Mesenchymal stem cell (in vitro differentiated cells and primary cell): ENCODE data around the gene FTCD.

Source experiments
- DNase-seq: peaks from one replicate; pipeline ENCODE4 v3.0.0-alpha.2; 2013
- H2AFZ ChIP-seq: one replicate; pipeline ENCODE4 v1.6.1; 2013; ENCODE audit warnings: low read depth, mild to moderate bottlenecking, control low read depth, inconsistent platforms, low read length, moderate library complexity
- H2AK5ac ChIP-seq: 2 replicates; pipeline ENCODE4 v1.6.1; 2013; ENCODE audit warnings: low read length, moderate library complexity, mild to moderate bottlenecking, inconsistent platforms; ENCODE audit not compliant: severe bottlenecking
- H2BK120ac ChIP-seq: one replicate; pipeline ENCODE4 v1.6.1; 2013; ENCODE audit warnings: low read depth, mild to moderate bottlenecking, inconsistent platforms, low read length, moderate library complexity
- H2BK12ac ChIP-seq, 2 experiments: one replicate each; pipeline ENCODE4 v1.6.1; 2013; ENCODE audit warnings: inconsistent platforms in 2 of 2, low read length in 2 of 2, mild to moderate bottlenecking in 2 of 2, moderate library complexity in 2 of 2, control low read depth in 1 of 2
- H2BK15ac ChIP-seq: one replicate; pipeline ENCODE4 v1.6.1; 2013; ENCODE audit warnings: mild to moderate bottlenecking, low read depth, inconsistent platforms; ENCODE audit not compliant: poor library complexity, severe bottlenecking
- H2BK5ac ChIP-seq: 2 replicates; pipeline ENCODE4 v1.6.1; 2013; ENCODE audit warnings: low read depth, mild to moderate bottlenecking, low read length, control low read depth, inconsistent platforms; ENCODE audit not compliant: poor library complexity, severe bottlenecking
- H3K14ac ChIP-seq, 2 experiments: one replicate each; pipeline ENCODE4 v1.6.1; 2013; ENCODE audit warnings: inconsistent platforms in 2 of 2, low read length in 2 of 2, control low read depth in 1 of 2, mild to moderate bottlenecking in 1 of 2, moderate library complexity in 1 of 2
- H3K18ac ChIP-seq, 2 experiments: one replicate each; pipeline ENCODE4 v1.6.1; 2013; ENCODE audit warnings: inconsistent platforms in 2 of 2, low read length in 2 of 2, control low read depth in 1 of 2, low read depth in 1 of 2, mild to moderate bottlenecking in 1 of 2
- H3K23ac ChIP-seq, 2 experiments: one replicate each; pipeline ENCODE4 v1.6.1; 2013; ENCODE audit warnings: inconsistent platforms in 2 of 2, low read length in 2 of 2, mild to moderate bottlenecking in 2 of 2, moderate library complexity in 2 of 2, control low read depth in 1 of 2
- H3K27ac ChIP-seq: 2 replicates; pipeline ENCODE4 v1.5.1; 2013; ENCODE audit warnings: mild to moderate bottlenecking, moderate library complexity, low read length, control low read depth, inconsistent platforms; ENCODE audit not compliant: poor library complexity, severe bottlenecking
- H3K27me3 ChIP-seq, 2 experiments: 2 replicates each; pipeline versions ENCODE4 v1.6.1 to v1.7.0; 2013; ENCODE audit warnings: low read length in 2 of 2, mild to moderate bottlenecking in 2 of 2, moderate library complexity in 2 of 2, control low read depth in 1 of 2, inconsistent platforms in 1 of 2; ENCODE audit not compliant: control insufficient read depth in 1 of 2, insufficient read depth in 1 of 2
- H3K36me3 ChIP-seq, 2 experiments: 2 replicates each; pipeline versions ENCODE4 v1.6.1 to v1.7.0; 2013; ENCODE audit warnings: low read length in 2 of 2, control low read depth in 1 of 2, inconsistent platforms in 1 of 2, low read depth in 1 of 2, mild to moderate bottlenecking in 1 of 2; ENCODE audit not compliant: insufficient read depth in 2 of 2, control insufficient read depth in 1 of 2
- H3K4ac ChIP-seq, 2 experiments: one replicate each; pipeline ENCODE4 v1.6.1; 2013; ENCODE audit warnings: inconsistent platforms in 2 of 2, low read length in 2 of 2, mild to moderate bottlenecking in 2 of 2, moderate library complexity in 2 of 2, control low read depth in 1 of 2, low read depth in 1 of 2
- H3K4me1 ChIP-seq: 2 replicates; pipeline ENCODE4 v1.6.1; 2013; ENCODE audit warnings: low read depth, low read length, control low read depth; ENCODE audit not compliant: control insufficient read depth, insufficient read depth
- H3K4me2 ChIP-seq: 2 replicates; pipeline ENCODE4 v1.6.1; 2013; ENCODE audit warnings: low read length, mild to moderate bottlenecking, inconsistent platforms; ENCODE audit not compliant: poor library complexity, severe bottlenecking
- H3K4me3 ChIP-seq, 2 experiments: 2 replicates each; pipeline versions ENCODE4 v1.5.1 to v1.7.0; 2013; ENCODE audit warnings: low read length in 2 of 2, mild to moderate bottlenecking in 2 of 2, control low read depth in 1 of 2, low read depth in 1 of 2; ENCODE audit not compliant: insufficient read depth in 1 of 2
- H3K79me1 ChIP-seq: replicated peaks from 2 replicates; pipeline ENCODE4 v1.6.1; 2013; ENCODE audit warnings: mild to moderate bottlenecking, control low read depth, low read length, inconsistent platforms; ENCODE audit not compliant: poor library complexity, severe bottlenecking
- H3K9ac ChIP-seq: 2 replicates; pipeline ENCODE4 v1.7.0; 2013; ENCODE audit warnings: mild to moderate bottlenecking, low read length, moderate library complexity
- H3K9me3 ChIP-seq: 2 replicates; pipeline ENCODE4 v1.7.0; 2013; ENCODE audit warnings: mild to moderate bottlenecking, low read length; ENCODE audit not compliant: control insufficient read depth
- H4K8ac ChIP-seq: one replicate; pipeline ENCODE4 v1.6.1; 2013; ENCODE audit warnings: inconsistent platforms, mild to moderate bottlenecking, low read length, moderate library complexity
- H4K91ac ChIP-seq: one replicate; pipeline ENCODE4 v1.6.1; 2013; ENCODE audit warnings: mild to moderate bottlenecking, low read length, inconsistent platforms
- WGBS: methylation state at CpG from one replicate; pipeline ENCODE4 v1.1.7; 2013; ENCODE audit warnings: mixed read lengths; 5-methylcytosine and 5-hydroxymethylcytosine counted together

Gene FTCD

GRCh38 chr21:46180778-46181391, 25.5 kb upstream of the FTCD start:
- Histone ChIP-seq H2BK15ac (no peak overlapping the region), H2BK12ac (no peak overlapping the region), H3K4ac (no peak overlapping the region), H4K91ac (no peak overlapping the region), H3K36me3 (peaks cover 0 to 30% of the 10 kb centered on the region in 2 experiments), H3K14ac (no peak overlapping the region), H4K8ac (no peak overlapping the region), H2BK5ac (no peak overlapping the region), H3K27ac (no peak overlapping the region), H3K4me2 (no peak overlapping the region), H3K79me1 (peaks cover 20% of the 10 kb centered on the region), H3K4me1 (peaks cover 10% of the 10 kb centered on the region), H3K9ac (no peak overlapping the region), H3K9me3 (peaks cover 4% of the 10 kb centered on the region), H3K4me3 (no peak overlapping the region), H2BK120ac (no peak overlapping the region), H2AK5ac (no peak overlapping the region), H3K27me3 (no peaks in the 10 kb centered on the region), H3K18ac (no peak overlapping the region), H3K23ac (no peak overlapping the region), H2AFZ (no peak overlapping the region)
- no peak for DNase-seq
- 96% methylated on average over 26 of the region's 26 CpGs for WGBS

- Histone ChIP-seq H2AK5ac (no peak overlapping the region), H4K91ac (no peak overlapping the region), H2AFZ (no peak overlapping the region), H3K23ac (no peak overlapping the region), H3K9ac (no peak overlapping the region), H3K18ac (no peak overlapping the region), H3K14ac (no peak overlapping the region), H3K4me1 (peaks cover 10% of the 10 kb centered on the region), H2BK5ac (no peak overlapping the region), H2BK12ac (no peak overlapping the region), H2BK15ac (no peak overlapping the region), H3K4ac (no peak overlapping the region), H3K4me3 (no peak overlapping the region), H3K4me2 (no peak overlapping the region), H3K27me3 (no peaks in the 10 kb centered on the region), H2BK120ac (no peak overlapping the region), H3K9me3 (peaks cover 4% of the 10 kb centered on the region), H3K36me3 (peaks cover 0 to 30% of the 10 kb centered on the region in 2 experiments), H3K79me1 (peaks cover 20% of the 10 kb centered on the region), H4K8ac (no peak overlapping the region), H3K27ac (no peak overlapping the region)
- 89% methylated on average over 24 of the region's 24 CpGs for WGBS
- no peak for DNase-seq
These were observed 24.8 kb upstream of the FTCD start for GRCh38 chr21:46180079-46180722.

- no peak overlapping the region for H2BK5ac ChIP-seq
- no peak overlapping the region for H3K23ac ChIP-seq
- H3K18ac ChIP-seq: no peak overlapping the region
- no peak overlapping the region for H4K91ac ChIP-seq
- no peak overlapping the region for H2BK12ac ChIP-seq
- H2AFZ ChIP-seq: no peak overlapping the region
- H3K79me1 ChIP-seq: peaks cover 20% of the 10 kb centered on the region
- H3K27me3 ChIP-seq: no peaks in the 10 kb centered on the region
- H4K8ac ChIP-seq: no peak overlapping the region
- no peak overlapping the region for H3K4me3 ChIP-seq
- no peak overlapping the region for H3K14ac ChIP-seq
- no peak for DNase-seq
- H3K4me2 ChIP-seq: no peak overlapping the region
- H3K9ac ChIP-seq: no peak overlapping the region
- H3K9me3 ChIP-seq: peaks cover 9% of the 10 kb centered on the region
- H3K4me1 ChIP-seq: peaks cover 10% of the 10 kb centered on the region
- H2BK15ac ChIP-seq: no peak overlapping the region
- no peak overlapping the region for H3K27ac ChIP-seq
- 91% methylated on average over 17 of the region's 17 CpGs for WGBS
- no peak overlapping the region for H3K4ac ChIP-seq
- H2AK5ac ChIP-seq: no peak overlapping the region
- H2BK120ac ChIP-seq: no peak overlapping the region
- H3K36me3 ChIP-seq: peaks cover 0 to 30% of the 10 kb centered on the region in 2 experiments
These were observed 24.3 kb upstream of the FTCD start for GRCh38 chr21:46179708-46180078.

GRCh38 chr21:46178961-46179360, 23.6 kb upstream of the FTCD start:
- H3K18ac ChIP-seq: no peak overlapping the region
- no peak overlapping the region for H2AK5ac ChIP-seq
- H3K4me2 ChIP-seq: no peak overlapping the region
- H2BK5ac ChIP-seq: no peak overlapping the region
- H3K9ac ChIP-seq: no peak overlapping the region
- H2BK15ac ChIP-seq: no peak overlapping the region
- H3K79me1 ChIP-seq: peaks cover 18% of the 10 kb centered on the region
- peaks cover 0 to 30% of the 10 kb centered on the region in 2 experiments for H3K36me3 ChIP-seq
- H2BK12ac ChIP-seq: no peak overlapping the region
- H3K4me3 ChIP-seq: no peak overlapping the region
- H4K91ac ChIP-seq: no peak overlapping the region
- no peak overlapping the region for H4K8ac ChIP-seq
- H2BK120ac ChIP-seq: no peak overlapping the region
- no peak overlapping the region for H3K23ac ChIP-seq
- H3K9me3 ChIP-seq: peaks cover 14% of the 10 kb centered on the region
- H3K27ac ChIP-seq: no peak overlapping the region
- H3K27me3 ChIP-seq: no peaks in the 10 kb centered on the region
- 87% methylated on average over 4 of the region's 4 CpGs for WGBS
- H3K4me1 ChIP-seq: peaks cover 10% of the 10 kb centered on the region
- H3K4ac ChIP-seq: no peak overlapping the region
- DNase-seq: no peak
- H2AFZ ChIP-seq: no peak overlapping the region
- no peak overlapping the region for H3K14ac ChIP-seq
